ENCODE results near the gene GSTM5. TPM values are rescaled to one million over a fixed set of nuclear protein-coding genes. Genes with fewer than 3 reads are reported as not detected.
"Not testable (repeated sequence)": the region's sequence is repeated elsewhere in the genome, so short reads cannot be mapped to it uniquely, and the experiment has no call there.

GSTM5 gene
- total RNA-seq, 2 experiments from 2014 or later, result not detected

- Histone ChIP-seq H3K36me3 (ENCODE audit: insufficient read depth, low read length) (no peaks in the 10 kb centered on the region), H3K79me2 (ENCODE audit: insufficient read depth, low read depth, low read length) (no peaks in the 10 kb centered on the region), H2AFZ (ENCODE audit: low read length) (no peak overlapping the region), H3K27ac (ENCODE audit: low read depth, low read length, poor library complexity, severe bottlenecking) (no peak overlapping the region), H3K9me2 (ENCODE audit: insufficient read depth, low read length) (no peaks in the 10 kb centered on the region), H3K4me1 (ENCODE audit: insufficient read depth, low read length, poor library complexity, severe bottlenecking) (no peaks in the 10 kb centered on the region), H4K20me1 (ENCODE audit: insufficient read depth, low read length) (no peaks in the 10 kb centered on the region), H3K9me3 (ENCODE audit: low read length) (no peaks in the 10 kb centered on the region), H3K4me3 (ENCODE audit: low read depth, low read length, poor library complexity, severe bottlenecking) (no peak overlapping the region), H3K4me2 (ENCODE audit: low read length) (no peak overlapping the region)
- no peak for DNase-seq (ENCODE audit: low spot score)
- TF ChIP-seq CTCF (conservative IDR thresholded peaks at IDR 0.05; ENCODE audit: low read length), result no peak
- TF ChIP-seq EZH2phosphoT487 (IDR thresholded peaks at IDR 0.05; ENCODE audit: borderline replicate concordance, low read depth, low read length), result no peak
- intact Hi-C loops (cut with micrococcal nuclease; ENCODE audit: unreplicated experiment), result no loop called here
- ChIA-PET CTCF (ENCODE audit: unreplicated experiment) (interaction anchor here (0.6 kb wide), 1 partner anchor 66 kb away, joined by 3 read pairs; no protein-coding TSS in a partner anchor), POLR2A (no interaction called here)
- BruUV-seq (replicated peaks), result no TSS peak
Measured at GRCh38 chr1:109705411-109705810, 6.6 kb upstream of the GSTM5 start.

- H3K4me1 ChIP-seq (ENCODE audit: insufficient read depth, low read length, poor library complexity, severe bottlenecking); H4K20me1 ChIP-seq (ENCODE audit: insufficient read depth, low read length); H3K36me3 ChIP-seq (ENCODE audit: insufficient read depth, low read length); CTCF ChIA-PET (ENCODE audit: unreplicated experiment); BruUV-seq (replicated peaks); intact Hi-C loops (cut with micrococcal nuclease; ENCODE audit: unreplicated experiment); H3K27ac ChIP-seq (ENCODE audit: low read depth, low read length, poor library complexity, severe bottlenecking); H3K9me3 ChIP-seq (ENCODE audit: low read length); H3K79me2 ChIP-seq (ENCODE audit: insufficient read depth, low read depth, low read length); H2AFZ ChIP-seq (ENCODE audit: low read length); DNase-seq (ENCODE audit: low spot score); POLR2A ChIA-PET; H3K4me2 ChIP-seq (ENCODE audit: low read length); H3K9me2 ChIP-seq (ENCODE audit: insufficient read depth, low read length); H3K4me3 ChIP-seq (ENCODE audit: low read depth, low read length, poor library complexity, severe bottlenecking): not testable (repeated sequence)
Measured at GRCh38 chr1:109708949-109709348, 3.1 kb upstream of the GSTM5 start.

- CTCF ChIA-PET (ENCODE audit: unreplicated experiment); H3K9me2 ChIP-seq (ENCODE audit: insufficient read depth, low read length); H3K9me3 ChIP-seq (ENCODE audit: low read length); H3K27ac ChIP-seq (ENCODE audit: low read depth, low read length, poor library complexity, severe bottlenecking); POLR2A ChIA-PET; intact Hi-C loops (cut with micrococcal nuclease; ENCODE audit: unreplicated experiment); H3K79me2 ChIP-seq (ENCODE audit: insufficient read depth, low read depth, low read length); H3K4me2 ChIP-seq (ENCODE audit: low read length); H3K36me3 ChIP-seq (ENCODE audit: insufficient read depth, low read length); H3K4me1 ChIP-seq (ENCODE audit: insufficient read depth, low read length, poor library complexity, severe bottlenecking); H3K4me3 ChIP-seq (ENCODE audit: low read depth, low read length, poor library complexity, severe bottlenecking); BruUV-seq (replicated peaks); H2AFZ ChIP-seq (ENCODE audit: low read length); DNase-seq (ENCODE audit: low spot score); H4K20me1 ChIP-seq (ENCODE audit: insufficient read depth, low read length): not testable (repeated sequence)
Measured at GRCh38 chr1:109709822-109710221, 2.2 kb upstream of the GSTM5 start.

GRCh38 chr1:109712321-109712864 lies 342 bp downstream of the GSTM5 start:
- TF ChIP-seq CTCF (conservative IDR thresholded peaks at IDR 0.05; ENCODE audit: low read length) (no peak), EZH2phosphoT487 (IDR thresholded peaks at IDR 0.05; ENCODE audit: borderline replicate concordance, low read depth, low read length) (no peak)
- ChIA-PET CTCF (ENCODE audit: unreplicated experiment) (no interaction called here), POLR2A (no interaction called here)
- Histone ChIP-seq H3K79me2 (ENCODE audit: insufficient read depth, low read depth, low read length) (no peaks in the 10 kb centered on the region), H3K4me1 (ENCODE audit: insufficient read depth, low read length, poor library complexity, severe bottlenecking) (no peaks in the 10 kb centered on the region), H3K9me2 (ENCODE audit: insufficient read depth, low read length) (no peaks in the 10 kb centered on the region), H4K20me1 (ENCODE audit: insufficient read depth, low read length) (no peaks in the 10 kb centered on the region), H3K36me3 (ENCODE audit: insufficient read depth, low read length) (no peaks in the 10 kb centered on the region), H3K27ac (ENCODE audit: low read depth, low read length, poor library complexity, severe bottlenecking) (no peak overlapping the region), H3K4me3 (ENCODE audit: low read depth, low read length, poor library complexity, severe bottlenecking) (no peak overlapping the region), H3K9me3 (ENCODE audit: low read length) (no peaks in the 10 kb centered on the region), H2AFZ (ENCODE audit: low read length) (no peak overlapping the region), H3K4me2 (ENCODE audit: low read length) (no peak overlapping the region)
- DNase-seq (ENCODE audit: low spot score), result no peak
- BruUV-seq (replicated peaks), result no TSS peak
- intact Hi-C loops (cut with micrococcal nuclease; ENCODE audit: unreplicated experiment), result no loop called here

All from OCI-LY7 (cell line).